Measurements from ENCODE around the gene UCHL1. TPM values are rescaled to one million over a fixed set of nuclear protein-coding genes. Genes with fewer than 3 reads are reported as not detected.

UCHL1 gene
- 100 to 1,000 TPM in 1 of 2 donors, 10 to 100 TPM in 1; 36.8 to 126 TPM for total RNA-seq

DNA sequence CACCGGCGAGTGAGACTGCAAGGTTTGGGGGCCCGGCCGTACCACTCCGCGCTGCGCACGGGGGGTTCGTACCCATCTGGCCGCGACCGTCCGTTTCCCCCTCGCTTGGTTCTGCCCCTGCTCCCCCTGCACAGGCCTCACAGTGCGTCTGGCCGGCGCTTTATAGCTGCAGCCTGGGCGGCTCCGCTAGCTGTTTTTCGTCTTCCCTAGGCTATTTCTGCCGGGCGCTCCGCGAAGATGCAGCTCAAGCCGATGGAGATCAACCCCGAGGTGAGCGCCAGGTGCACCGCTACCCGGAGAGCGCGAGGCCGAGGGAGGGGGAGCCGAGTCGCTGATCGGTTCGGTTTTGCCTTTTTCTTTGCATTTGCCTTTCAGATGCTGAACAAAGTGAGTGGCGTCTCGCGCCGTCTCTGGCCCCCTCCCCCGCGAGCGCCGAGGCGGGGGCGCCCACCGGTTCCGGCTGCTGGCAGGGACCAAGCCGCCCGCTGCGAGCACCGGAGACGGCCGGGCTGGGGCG lies at the start of gene UCHL1:
Gene UCHL1, plus strand, starts transcription at position 189 of the 517 bp plus-strand sequence. Its CDS starts 49 bp downstream, at position 238.
- Histone ChIP-seq H3K27me3 (no peaks in the 10 kb centered on the region), H3K27ac (peak within 1 kb of the TSS in 1 of 2 donors; percentile 42), H3K4me3 (peak within 1 kb of the TSS; percentile 41 to 65), H3K9me3 (no peaks in the 10 kb centered on the region), H3K4me1 (peaks cover 0 to 20% of the 10 kb centered on the region in 2 donors), H3K36me3 (no peaks in the 10 kb centered on the region)
- TF ChIP-seq, protein P1, sequence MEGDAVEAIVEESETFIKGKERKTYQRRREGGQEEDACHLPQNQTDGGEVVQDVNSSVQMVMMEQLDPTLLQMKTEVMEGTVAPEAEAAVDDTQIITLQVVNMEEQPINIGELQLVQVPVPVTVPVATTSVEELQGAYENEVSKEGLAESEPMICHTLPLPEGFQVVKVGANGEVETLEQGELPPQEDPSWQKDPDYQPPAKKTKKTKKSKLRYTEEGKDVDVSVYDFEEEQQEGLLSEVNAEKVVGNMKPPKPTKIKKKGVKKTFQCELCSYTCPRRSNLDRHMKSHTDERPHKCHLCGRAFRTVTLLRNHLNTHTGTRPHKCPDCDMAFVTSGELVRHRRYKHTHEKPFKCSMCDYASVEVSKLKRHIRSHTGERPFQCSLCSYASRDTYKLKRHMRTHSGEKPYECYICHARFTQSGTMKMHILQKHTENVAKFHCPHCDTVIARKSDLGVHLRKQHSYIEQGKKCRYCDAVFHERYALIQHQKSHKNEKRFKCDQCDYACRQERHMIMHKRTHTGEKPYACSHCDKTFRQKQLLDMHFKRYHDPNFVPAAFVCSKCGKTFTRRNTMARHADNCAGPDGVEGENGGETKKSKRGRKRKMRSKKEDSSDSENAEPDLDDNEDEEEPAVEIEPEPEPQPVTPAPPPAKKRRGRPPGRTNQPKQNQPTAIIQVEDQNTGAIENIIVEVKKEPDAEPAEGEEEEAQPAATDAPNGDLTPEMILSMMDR (IDR thresholded peaks at IDR 0.05): no peak
- DNase-seq (ENCODE audit: low spot score): no peak

DNA sequence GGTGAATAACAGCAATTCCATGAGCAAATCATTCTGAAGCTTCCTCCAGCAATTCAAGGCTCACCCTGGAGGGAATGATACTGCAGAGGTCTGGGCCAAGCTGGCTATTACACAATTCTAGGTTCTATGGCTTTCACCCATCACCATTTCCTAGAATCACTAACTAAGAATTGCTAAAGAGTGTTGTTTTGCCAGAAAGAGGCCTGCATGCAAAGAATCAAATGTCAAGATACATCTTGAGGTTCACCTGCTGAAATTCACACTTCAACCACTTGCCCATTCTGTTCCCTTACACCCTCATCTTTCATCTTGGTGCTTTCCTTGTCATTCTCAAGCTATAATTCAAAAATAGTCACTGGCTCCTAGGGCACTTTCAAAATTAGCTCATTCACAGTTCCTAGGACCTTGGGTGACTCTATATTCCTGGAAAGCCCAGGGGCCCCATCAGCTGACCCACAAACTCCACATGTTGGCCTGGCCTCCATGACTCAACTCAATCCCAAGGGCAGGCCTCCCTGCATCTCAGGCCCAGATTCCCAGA lies 49.4 kb upstream of the UCHL1 start:
- TF ChIP-seq, protein P1 (IDR thresholded peaks at IDR 0.05): no peak
- H3K36me3 ChIP-seq: no peaks in the 10 kb centered on the region
- H3K27ac ChIP-seq: no peak overlapping the region
- H3K27me3 ChIP-seq: no peaks in the 10 kb centered on the region
- no peaks in the 10 kb centered on the region for H3K9me3 ChIP-seq
- peaks cover 0 to 71% of the 10 kb centered on the region in 2 donors for H3K4me1 ChIP-seq
- no peak for DNase-seq (ENCODE audit: low spot score)
- no peak overlapping the region for H3K4me3 ChIP-seq

DNA sequence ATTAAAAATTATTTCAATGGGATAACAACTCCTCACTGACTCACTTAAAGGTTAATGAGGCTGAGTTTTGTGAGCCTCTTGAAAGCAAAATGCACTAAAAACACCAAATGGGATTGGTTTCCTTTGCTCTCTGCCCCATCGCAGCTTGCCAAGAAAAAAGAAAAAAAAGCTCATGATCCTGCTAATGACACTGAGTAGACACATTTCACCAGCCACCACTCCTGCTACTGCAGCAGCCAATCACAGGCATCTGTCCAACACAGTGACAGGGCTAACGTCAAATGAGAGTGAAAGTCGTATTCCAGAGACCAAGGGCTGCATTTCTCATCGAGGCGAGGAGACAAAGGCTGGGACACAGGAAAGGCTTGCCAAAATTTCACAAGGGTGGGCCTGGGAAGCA lies 47.5 kb upstream of the UCHL1 start:
- no peak for DNase-seq (ENCODE audit: low spot score)
- Histone ChIP-seq H3K4me1 (peaks cover 0 to 67% of the 10 kb centered on the region in 2 donors), H3K27ac (peak overlapping the region in 1 of 2 donors; percentile 43), H3K36me3 (no peaks in the 10 kb centered on the region), H3K27me3 (no peaks in the 10 kb centered on the region), H3K9me3 (no peaks in the 10 kb centered on the region), H3K4me3 (no peak overlapping the region)
- TF ChIP-seq, protein P1 (IDR thresholded peaks at IDR 0.05): no peak

DNA sequence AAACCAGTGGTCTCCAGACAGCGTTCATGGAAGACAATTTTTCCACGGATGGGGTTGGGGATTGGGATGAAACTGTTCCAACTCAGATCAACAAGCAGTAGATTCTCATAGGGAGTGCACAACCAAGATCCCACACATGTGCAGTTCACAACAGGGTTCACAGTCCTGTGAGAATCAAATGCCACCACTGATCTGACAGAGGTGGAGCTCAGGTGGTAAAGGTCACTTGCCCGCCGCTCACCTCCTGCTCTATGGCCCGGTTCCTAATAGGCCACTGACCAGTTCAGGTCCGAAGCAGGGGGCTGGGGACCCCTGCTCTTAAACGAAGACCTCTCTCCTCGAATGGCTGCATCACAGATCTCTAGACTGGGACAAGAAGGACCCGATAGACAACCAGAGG lies 46.8 kb upstream of the UCHL1 start:
- no peak for DNase-seq (ENCODE audit: low spot score)
- Histone ChIP-seq H3K9me3 (no peaks in the 10 kb centered on the region), H3K4me3 (no peak overlapping the region), H3K4me1 (peaks cover 0 to 64% of the 10 kb centered on the region in 2 donors), H3K36me3 (no peaks in the 10 kb centered on the region), H3K27me3 (no peaks in the 10 kb centered on the region), H3K27ac (no peak overlapping the region)
- TF ChIP-seq, protein P1 (IDR thresholded peaks at IDR 0.05): no peak

DNA sequence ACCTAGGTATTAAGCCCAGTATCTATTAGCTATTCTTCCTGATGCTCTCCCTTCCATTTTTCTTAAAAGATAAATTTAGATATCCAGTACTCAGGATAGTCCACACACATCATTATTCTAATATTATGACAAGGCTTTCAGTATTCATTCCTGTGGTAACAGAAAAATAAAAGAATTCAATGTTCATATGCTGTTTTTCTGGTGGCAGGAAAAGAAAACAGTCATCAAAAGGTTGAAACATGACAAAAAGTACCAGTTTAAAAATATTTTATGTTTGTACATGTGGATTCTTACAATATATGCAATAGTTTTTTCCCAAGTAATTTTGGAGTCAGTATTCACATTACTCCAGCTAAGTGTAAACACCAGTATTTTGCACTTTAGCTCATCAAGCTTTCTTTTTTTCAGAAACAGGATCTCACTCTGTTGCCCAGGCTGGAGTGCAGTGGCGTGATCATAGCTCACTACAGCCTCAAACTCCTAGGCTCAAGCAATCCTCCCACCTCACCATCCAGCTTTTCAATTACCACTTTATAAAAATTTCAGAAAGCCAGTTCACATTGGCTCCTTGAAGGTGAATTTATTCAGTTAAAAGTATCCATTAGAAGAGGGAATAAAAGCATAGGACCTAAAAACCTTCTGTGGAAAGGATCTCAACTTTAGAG lies 44.6 kb upstream of the UCHL1 start:
- TF ChIP-seq, protein P1 (IDR thresholded peaks at IDR 0.05): no peak
- Histone ChIP-seq H3K4me3 (peak overlapping the region; percentile 5 to 89), H3K27ac (no peak overlapping the region), H3K4me1 (peaks cover 0 to 57% of the 10 kb centered on the region in 2 donors), H3K9me3 (no peaks in the 10 kb centered on the region), H3K36me3 (no peaks in the 10 kb centered on the region), H3K27me3 (no peaks in the 10 kb centered on the region)
- no peak for DNase-seq (ENCODE audit: low spot score)

Measured in right atrium auricular region (tissue), 2 donors.